ENCODE measurements around the gene IGSF10. TPM values are rescaled to one million over a fixed set of nuclear protein-coding genes. Genes with fewer than 3 reads are reported as not detected.

Gene IGSF10
- total and polyA plus RNA-seq, 2 donors from 2014 or later: 0.63 to 0.82 TPM

- Histone ChIP-seq H3K9ac (ENCODE audit: low read length in 3 of 3) (no peak overlapping the region), H3K4me3 (ENCODE audit: low read length in 3 of 3) (no peak overlapping the region), H3K36me3 (ENCODE audit: control insufficient read depth in 2 of 3, insufficient read depth in 3 of 3, low read length in 3 of 3) (no peaks in the 10 kb centered on the region), H3K27me3 (ENCODE audit: control insufficient read depth, insufficient read depth, low read length) (no peaks in the 10 kb centered on the region), H3K27ac (ENCODE audit: low read depth in 2 of 2, low read length in 2 of 2) (no peak overlapping the region), H3K4me1 (ENCODE audit: control insufficient read depth in 2 of 3, insufficient read depth in 2 of 3, low read depth in 1 of 3, low read length in 3 of 3) (no peaks in the 10 kb centered on the region), H3K9me3 (ENCODE audit: control insufficient read depth in 2 of 3, insufficient read depth in 1 of 3, low read length in 3 of 3) (no peaks in the 10 kb centered on the region)
- DNase-seq (no peak), FAIRE-seq (no peak)
- intact Hi-C loops (cut with DNase I): no loop called here
- TF ChIP-seq CTCF (IDR thresholded peaks at IDR 0.05; ENCODE audit: borderline replicate concordance, extremely low read depth, insufficient read depth): no peak
Measured at GRCh38 chr3:151503074-151503473, 42.2 kb upstream of the IGSF10 start.

- H3K4me1 ChIP-seq (ENCODE audit: control insufficient read depth in 2 of 3, insufficient read depth in 2 of 3, low read depth in 1 of 3, low read length in 3 of 3): no peaks in the 10 kb centered on the region
- TF ChIP-seq CTCF (IDR thresholded peaks at IDR 0.05; ENCODE audit: borderline replicate concordance, extremely low read depth, insufficient read depth): no peak
- no peaks in the 10 kb centered on the region for H3K27me3 ChIP-seq (ENCODE audit: control insufficient read depth, insufficient read depth, low read length)
- H3K36me3 ChIP-seq (ENCODE audit: control insufficient read depth in 2 of 3, insufficient read depth in 3 of 3, low read length in 3 of 3): no peaks in the 10 kb centered on the region
- no peaks in the 10 kb centered on the region for H3K9me3 ChIP-seq (ENCODE audit: control insufficient read depth in 2 of 3, insufficient read depth in 1 of 3, low read length in 3 of 3)
- no peak for DNase-seq
- no peak for FAIRE-seq
- intact Hi-C loops (cut with DNase I): no loop called here
- no peak overlapping the region for H3K27ac ChIP-seq (ENCODE audit: low read depth in 2 of 2, low read length in 2 of 2)
- H3K9ac ChIP-seq (ENCODE audit: low read length in 3 of 3): no peak overlapping the region
- no peak overlapping the region for H3K4me3 ChIP-seq (ENCODE audit: low read length in 3 of 3)
Measured at GRCh38 chr3:151501923-151502632, 41.2 kb upstream of the IGSF10 start.

- no peak overlapping the region for H3K9ac ChIP-seq (ENCODE audit: low read length in 3 of 3)
- H3K27me3 ChIP-seq (ENCODE audit: control insufficient read depth, insufficient read depth, low read length): no peaks in the 10 kb centered on the region
- H3K36me3 ChIP-seq (ENCODE audit: control insufficient read depth in 2 of 3, insufficient read depth in 3 of 3, low read length in 3 of 3): no peaks in the 10 kb centered on the region
- DNase-seq (no peak), FAIRE-seq (no peak)
- TF ChIP-seq CTCF (IDR thresholded peaks at IDR 0.05; ENCODE audit: borderline replicate concordance, extremely low read depth, insufficient read depth): no peak
- H3K4me3 ChIP-seq (ENCODE audit: low read length in 3 of 3): no peak overlapping the region
- no peak overlapping the region for H3K27ac ChIP-seq (ENCODE audit: low read depth in 2 of 2, low read length in 2 of 2)
- no peaks in the 10 kb centered on the region for H3K9me3 ChIP-seq (ENCODE audit: control insufficient read depth in 2 of 3, insufficient read depth in 1 of 3, low read length in 3 of 3)
- no peaks in the 10 kb centered on the region for H3K4me1 ChIP-seq (ENCODE audit: control insufficient read depth in 2 of 3, insufficient read depth in 2 of 3, low read depth in 1 of 3, low read length in 3 of 3)
- intact Hi-C loops (cut with DNase I): no loop called here
Measured at GRCh38 chr3:151501171-151501922, 40.5 kb upstream of the IGSF10 start.

Data from kidney (tissue), 14 donors.